SU-DHL-6 (cell line): ENCODE measurements around the gene KRT71.

Experiments
- H2AFZ ChIP-seq: fragments of 200-600 bp; sonication (generic); 2 replicates; pipeline ENCODE4 v1.6.1; 2014; ENCODE audit warnings: low read depth, mild to moderate bottlenecking, moderate library complexity, mixed read lengths, antibody characterized with exemption, low read length; ENCODE audit not compliant: severe bottlenecking
- H3F3A ChIP-seq: fragments of 200-600 bp; shearing (Covaris generic); 2 replicates; pipeline ENCODE4 v1.6.0; 2016; ENCODE audit warnings: antibody characterized with exemption, mild to moderate bottlenecking; ENCODE audit not compliant: insufficient read depth
- H3K27ac ChIP-seq: fragments of 200-600 bp; sonication (generic); 2 replicates; pipeline ENCODE4 v1.5.1; 2016; ENCODE audit warnings: low read depth, mild to moderate bottlenecking, low read length, moderate library complexity, mixed read lengths
- H3K27me3 ChIP-seq: fragments of 200-600 bp; sonication (generic), shearing (Covaris generic); 2 replicates; pipeline ENCODE4 v1.6.0; 2014; ENCODE audit warnings: mild to moderate bottlenecking, low read length
- H3K36me3 ChIP-seq: fragments of 200-600 bp; sonication (generic); 2 replicates; pipeline ENCODE4 v1.6.1; 2014; ENCODE audit warnings: mild to moderate bottlenecking, low read length, mixed read lengths
- H3K4me2 ChIP-seq: fragments of 300-600, 200-600 bp; shearing (Covaris generic), sonication (generic); 2 replicates; pipeline ENCODE4 v1.6.0; 2014; ENCODE audit warnings: low read length, low read depth, mild to moderate bottlenecking; ENCODE audit not compliant: poor library complexity, severe bottlenecking
- H3K4me3 ChIP-seq: fragments of 200-600 bp; sonication (generic); 2 replicates; pipeline ENCODE4 v1.5.1; 2014; ENCODE audit warnings: antibody characterized with exemption, low read length, mild to moderate bottlenecking, mixed read lengths; ENCODE audit not compliant: insufficient read depth, poor library complexity, severe bottlenecking
- H3K79me2 ChIP-seq: fragments of 200-600 bp; sonication (generic); 2 replicates; pipeline ENCODE4 v1.6.1; 2014; ENCODE audit warnings: mild to moderate bottlenecking, low read length, moderate library complexity; ENCODE audit not compliant: insufficient read depth
- H3K9ac ChIP-seq: fragments of 200-600 bp; sonication (generic); 2 replicates; pipeline ENCODE4 v1.7.0; 2014; ENCODE audit warnings: mild to moderate bottlenecking, low read length
- H3K9me2 ChIP-seq: fragments of 200-600 bp; sonication (generic); replicated peaks from 2 replicates; pipeline ENCODE4 v1.6.1; 2014; ENCODE audit warnings: low read length; ENCODE audit not compliant: insufficient read depth
- H3K9me3 ChIP-seq: fragments of 200-600 bp; sonication (generic); 2 replicates; pipeline ENCODE4 v1.6.1; 2014; ENCODE audit warnings: low read length, mixed read lengths; ENCODE audit not compliant: insufficient read depth
- H4K20me1 ChIP-seq: fragments of 200-600 bp; sonication (generic); 2 replicates; pipeline ENCODE4 v1.6.1; 2014; ENCODE audit warnings: low read depth, mild to moderate bottlenecking, antibody characterized with exemption, low read length, moderate library complexity, mixed read lengths
- EZH2phosphoT487 ChIP-seq: fragments of 200-600 bp; sonication (generic), shearing (Covaris generic); conservative IDR thresholded peaks from 2 replicates; pipeline ENCODE4 v1.6.1; 2018; ENCODE audit warnings: mild to moderate bottlenecking, antibody characterized with exemption, low read length, moderate library complexity, mixed read lengths
- TF ChIP-seq, protein P1 (sequence below): fragments of 200-600 bp; sonication (generic); IDR thresholded peaks from one replicate; pipeline ENCODE4 v1.5.1; 2017; ENCODE audit warnings: antibody characterized with exemption, mild to moderate bottlenecking, low read length, moderate library complexity; ENCODE audit not compliant: insufficient read depth, poor library complexity, severe bottlenecking

Gene KRT71

DNA sequence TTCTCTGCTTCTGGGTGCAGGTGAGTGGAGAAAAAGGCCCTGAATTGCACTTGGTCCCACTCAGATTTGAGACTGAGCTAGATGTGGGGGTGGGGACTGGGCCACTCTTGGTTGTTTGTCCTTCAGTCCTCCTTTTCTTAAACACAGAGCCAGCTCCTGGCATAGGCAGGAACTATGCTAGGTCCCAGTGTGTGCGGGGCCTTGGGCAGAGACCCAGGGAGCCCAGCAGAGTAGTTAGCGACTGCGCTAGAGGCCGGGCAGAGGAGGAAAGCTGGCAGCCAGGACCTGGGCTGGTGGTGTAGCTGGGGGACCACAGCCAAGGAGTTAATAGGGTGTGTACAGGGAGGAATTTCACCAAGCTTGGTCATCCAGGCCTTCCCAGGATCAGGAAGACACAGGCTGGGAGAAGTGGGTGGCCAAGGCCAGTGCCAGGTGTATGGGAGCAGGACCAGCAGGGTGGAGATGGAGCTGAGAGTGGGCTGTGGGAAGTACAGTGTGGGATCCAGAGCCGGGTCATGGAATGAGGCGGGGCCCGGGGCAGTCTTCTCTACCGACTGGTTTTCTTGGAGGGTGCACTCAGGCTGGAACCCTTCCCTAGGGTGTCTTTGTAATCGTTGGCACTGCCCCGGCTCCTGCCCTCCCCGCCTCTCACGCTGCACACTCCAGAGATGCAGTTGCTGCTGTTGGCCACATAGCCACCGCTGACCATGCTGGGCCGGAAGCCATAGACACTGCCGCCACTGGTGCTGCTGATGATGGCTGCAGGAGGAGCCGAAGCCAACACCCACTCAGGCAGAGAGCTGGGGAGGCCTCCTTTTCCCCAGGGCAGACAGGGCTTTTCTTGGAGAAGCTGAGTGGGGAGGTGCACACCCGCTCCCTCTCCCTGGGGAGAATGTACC lies 8.7 kb downstream of the KRT71 start:
- Histone ChIP-seq H3K9ac (no peak overlapping the region), H3K79me2 (no peaks in the 10 kb centered on the region), H3F3A (no peaks in the 10 kb centered on the region), H3K36me3 (no peaks in the 10 kb centered on the region), H3K27me3 (no peaks in the 10 kb centered on the region), H4K20me1 (no peaks in the 10 kb centered on the region), H2AFZ (no peak overlapping the region), H3K4me3 (no peak overlapping the region), H3K9me2 (no peaks in the 10 kb centered on the region), H3K27ac (no peak overlapping the region), H3K4me2 (no peak overlapping the region), H3K9me3 (no peaks in the 10 kb centered on the region)
- no peak for TF ChIP-seq EZH2phosphoT487
- TF ChIP-seq, protein P1, sequence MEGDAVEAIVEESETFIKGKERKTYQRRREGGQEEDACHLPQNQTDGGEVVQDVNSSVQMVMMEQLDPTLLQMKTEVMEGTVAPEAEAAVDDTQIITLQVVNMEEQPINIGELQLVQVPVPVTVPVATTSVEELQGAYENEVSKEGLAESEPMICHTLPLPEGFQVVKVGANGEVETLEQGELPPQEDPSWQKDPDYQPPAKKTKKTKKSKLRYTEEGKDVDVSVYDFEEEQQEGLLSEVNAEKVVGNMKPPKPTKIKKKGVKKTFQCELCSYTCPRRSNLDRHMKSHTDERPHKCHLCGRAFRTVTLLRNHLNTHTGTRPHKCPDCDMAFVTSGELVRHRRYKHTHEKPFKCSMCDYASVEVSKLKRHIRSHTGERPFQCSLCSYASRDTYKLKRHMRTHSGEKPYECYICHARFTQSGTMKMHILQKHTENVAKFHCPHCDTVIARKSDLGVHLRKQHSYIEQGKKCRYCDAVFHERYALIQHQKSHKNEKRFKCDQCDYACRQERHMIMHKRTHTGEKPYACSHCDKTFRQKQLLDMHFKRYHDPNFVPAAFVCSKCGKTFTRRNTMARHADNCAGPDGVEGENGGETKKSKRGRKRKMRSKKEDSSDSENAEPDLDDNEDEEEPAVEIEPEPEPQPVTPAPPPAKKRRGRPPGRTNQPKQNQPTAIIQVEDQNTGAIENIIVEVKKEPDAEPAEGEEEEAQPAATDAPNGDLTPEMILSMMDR: no peak

DNA sequence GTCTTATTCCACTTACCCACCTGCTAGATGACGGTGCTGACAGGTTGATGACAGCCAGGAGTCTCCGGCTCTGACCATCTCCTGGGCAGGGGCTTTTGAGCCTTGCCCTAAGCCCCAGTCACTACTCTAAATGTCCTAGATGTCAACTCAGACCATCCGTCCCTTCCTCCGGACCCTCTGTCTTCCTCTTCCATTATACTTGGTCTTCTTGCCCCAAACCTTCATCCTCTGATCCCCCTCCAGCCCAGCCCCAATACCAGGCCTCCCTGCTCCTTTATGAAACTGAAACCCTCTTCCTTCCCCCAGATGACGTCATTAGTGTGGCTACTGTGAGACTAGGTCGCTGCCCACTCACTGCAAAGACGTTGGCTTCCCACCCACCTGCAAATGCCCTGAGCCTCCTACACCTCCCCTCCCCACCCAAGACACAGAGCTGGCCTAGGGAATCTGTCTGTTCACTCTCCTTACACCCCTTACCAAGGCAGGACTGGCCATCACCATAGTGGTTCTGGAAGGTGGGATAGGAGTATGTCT lies 10.1 kb downstream of the KRT71 start:
- no peaks in the 10 kb centered on the region for H3K9me2 ChIP-seq
- H3K9me3 ChIP-seq: no peaks in the 10 kb centered on the region
- no peaks in the 10 kb centered on the region for H4K20me1 ChIP-seq
- H3K27me3 ChIP-seq: no peaks in the 10 kb centered on the region
- H3K36me3 ChIP-seq: no peaks in the 10 kb centered on the region
- TF ChIP-seq, protein P1: no peak
- no peak for TF ChIP-seq EZH2phosphoT487
- no peak overlapping the region for H3K27ac ChIP-seq
- H2AFZ ChIP-seq: no peak overlapping the region
- H3K9ac ChIP-seq: no peak overlapping the region
- H3K4me2 ChIP-seq: no peak overlapping the region
- H3F3A ChIP-seq: no peaks in the 10 kb centered on the region
- no peak overlapping the region for H3K4me3 ChIP-seq
- H3K79me2 ChIP-seq: no peaks in the 10 kb centered on the region

DNA sequence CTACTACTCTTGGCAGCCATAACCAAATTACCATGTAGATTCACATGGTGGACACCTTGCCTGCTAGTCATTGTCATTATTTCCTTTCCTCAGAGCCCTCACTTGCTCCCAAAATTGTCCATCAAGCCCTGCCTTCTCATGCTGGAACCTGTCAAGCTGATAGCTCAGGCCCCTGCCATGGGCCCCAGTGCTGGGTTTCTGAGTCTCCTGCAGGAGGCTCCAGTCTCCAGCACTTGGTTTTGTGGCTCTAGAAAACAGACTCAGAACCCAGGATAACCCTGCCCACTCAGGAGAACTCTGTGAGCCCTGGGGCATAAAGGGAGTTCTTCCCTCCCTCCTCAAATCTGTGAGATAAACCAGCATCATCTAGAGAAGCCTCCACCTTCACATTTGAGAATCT lies 10.8 kb downstream of the KRT71 start:
- Histone ChIP-seq H3K9ac (no peak overlapping the region), H3K9me3 (no peaks in the 10 kb centered on the region), H3K4me3 (no peak overlapping the region), H3K9me2 (no peaks in the 10 kb centered on the region), H3K79me2 (no peaks in the 10 kb centered on the region), H3K36me3 (no peaks in the 10 kb centered on the region), H2AFZ (no peak overlapping the region), H4K20me1 (no peaks in the 10 kb centered on the region), H3F3A (no peaks in the 10 kb centered on the region), H3K27me3 (no peaks in the 10 kb centered on the region), H3K27ac (no peak overlapping the region), H3K4me2 (no peak overlapping the region)
- TF ChIP-seq EZH2phosphoT487: no peak
- TF ChIP-seq, protein P1: no peak
